Muscle layer of duodenum (tissue), 2 donors: ENCODE data around the gene ICE2.
A peak's percentile ranks its signal among the peaks of the same experiment; 100 is the strongest.
"Not testable (repeated sequence)": the region's sequence is repeated elsewhere in the genome, so short reads cannot be mapped to it uniquely, and the experiment has no call there.

Experiments used
- H3K27ac ChIP-seq: one replicate; pipeline ENCODE4 v1.7.0; 2013; ENCODE audit warnings: mild to moderate bottlenecking, low read length
- H3K27me3 ChIP-seq: one replicate; pipeline ENCODE4 v1.7.0; 2013; ENCODE audit warnings: low read depth, mild to moderate bottlenecking, control low read depth, low read length
- H3K36me3 ChIP-seq, 2 donors: one replicate each; pipeline ENCODE4 v1.7.0; 2013; ENCODE audit warnings: low read length in 2 of 2, control low read depth in 1 of 2, mild to moderate bottlenecking in 1 of 2; ENCODE audit not compliant: insufficient read depth in 2 of 2, control insufficient read depth in 1 of 2
- H3K4me1 ChIP-seq, 2 donors: one replicate each; pipeline ENCODE4 v1.7.0; 2013; ENCODE audit warnings: low read length in 2 of 2, mild to moderate bottlenecking in 2 of 2, control low read depth in 1 of 2, moderate library complexity in 1 of 2; ENCODE audit not compliant: insufficient read depth in 2 of 2, control insufficient read depth in 1 of 2
- H3K4me3 ChIP-seq, 2 donors: one replicate each; pipeline ENCODE4 v1.7.0; 2013; ENCODE audit warnings: low read length in 2 of 2, low read depth in 1 of 2, mild to moderate bottlenecking in 1 of 2
- H3K9me3 ChIP-seq, 2 donors: one replicate each; pipeline ENCODE4 v1.7.0; 2013; ENCODE audit warnings: low read length in 2 of 2, control low read depth in 1 of 2, mild to moderate bottlenecking in 1 of 2; ENCODE audit not compliant: control insufficient read depth in 1 of 2
- donor health status: healthy.

The ICE2 gene

GRCh38 chr15:60405399-60405798 lies 73.5 kb downstream of the ICE2 start:
- H3K4me1 ChIP-seq: no peaks in the 10 kb centered on the region
- no peak overlapping the region for H3K4me3 ChIP-seq
- H3K36me3 ChIP-seq: no peaks in the 10 kb centered on the region
- H3K27me3 ChIP-seq: no peaks in the 10 kb centered on the region
- no peaks in the 10 kb centered on the region for H3K9me3 ChIP-seq
- H3K27ac ChIP-seq: no peak overlapping the region

DNA sequence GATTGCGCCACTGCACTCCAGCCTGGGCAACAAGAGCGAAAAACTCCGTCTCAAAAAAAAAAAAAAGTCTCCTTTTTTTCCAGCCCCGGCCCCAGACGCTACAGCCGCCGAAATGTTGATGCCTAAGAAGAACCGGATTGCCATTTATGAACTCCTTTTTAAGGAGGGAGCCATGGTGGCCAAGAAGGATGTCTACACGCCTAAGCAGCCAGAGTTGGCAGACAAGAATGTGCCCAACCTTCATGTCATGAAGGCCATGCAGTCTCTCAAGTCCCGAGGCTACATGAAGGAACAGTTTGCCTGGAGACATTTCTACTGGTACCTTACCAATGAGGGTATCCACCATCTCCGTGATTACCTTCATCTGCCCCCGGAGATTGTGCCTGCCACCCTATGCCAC lies 74.6 kb downstream of the ICE2 start:
- not testable (repeated sequence) for H3K27me3 ChIP-seq, H3K4me1 ChIP-seq, H3K9me3 ChIP-seq, H3K4me3 ChIP-seq, H3K27ac ChIP-seq, H3K36me3 ChIP-seq

- Histone ChIP-seq H3K9me3 (no peaks in the 10 kb centered on the region), H3K27me3 (no peaks in the 10 kb centered on the region), H3K4me1 (peaks cover 0 to 3% of the 10 kb centered on the region in 2 donors), H3K4me3 (no peak overlapping the region), H3K36me3 (peaks cover 0 to 3% of the 10 kb centered on the region in 2 donors), H3K27ac (no peak overlapping the region)
These were observed 78.0 kb downstream of the ICE2 start for GRCh38 chr15:60400944-60401343.

DNA sequence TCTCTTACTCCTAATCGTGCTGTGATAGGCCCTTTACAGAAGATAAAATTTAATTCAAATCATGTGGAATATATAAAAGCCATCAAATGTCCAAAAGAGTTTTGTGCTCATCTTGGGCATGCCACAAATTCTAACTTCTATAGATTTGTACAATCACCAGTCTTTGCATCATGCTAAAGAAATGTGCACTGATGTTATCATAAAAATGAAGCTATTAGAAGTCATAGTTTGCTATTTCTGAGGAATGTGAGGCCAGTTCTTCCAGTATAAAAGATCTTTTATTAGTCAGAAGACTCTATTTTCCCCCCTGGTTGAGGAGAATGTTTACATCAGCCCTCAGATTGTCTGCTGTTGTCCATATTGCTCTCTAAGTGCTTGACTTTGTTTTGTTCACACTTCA lies 79.0 kb downstream of the ICE2 start:
- Histone ChIP-seq H3K4me1 (peaks cover 6 to 12% of the 10 kb centered on the region in 2 donors), H3K27me3 (no peaks in the 10 kb centered on the region), H3K9me3 (no peaks in the 10 kb centered on the region), H3K36me3 (peaks cover 7 to 8% of the 10 kb centered on the region in 2 donors), H3K4me3 (no peak overlapping the region), H3K27ac (peak overlapping the region; percentile 64)

- Histone ChIP-seq H3K4me1 (peaks cover 11 to 18% of the 10 kb centered on the region in 2 donors), H3K9me3 (no peaks in the 10 kb centered on the region), H3K27ac (peak overlapping the region; percentile 64), H3K27me3 (no peaks in the 10 kb centered on the region), H3K36me3 (peaks cover 7 to 8% of the 10 kb centered on the region in 2 donors), H3K4me3 (no peak overlapping the region)
These were observed 79.6 kb downstream of the ICE2 start for GRCh38 chr15:60399246-60399915.

DNA sequence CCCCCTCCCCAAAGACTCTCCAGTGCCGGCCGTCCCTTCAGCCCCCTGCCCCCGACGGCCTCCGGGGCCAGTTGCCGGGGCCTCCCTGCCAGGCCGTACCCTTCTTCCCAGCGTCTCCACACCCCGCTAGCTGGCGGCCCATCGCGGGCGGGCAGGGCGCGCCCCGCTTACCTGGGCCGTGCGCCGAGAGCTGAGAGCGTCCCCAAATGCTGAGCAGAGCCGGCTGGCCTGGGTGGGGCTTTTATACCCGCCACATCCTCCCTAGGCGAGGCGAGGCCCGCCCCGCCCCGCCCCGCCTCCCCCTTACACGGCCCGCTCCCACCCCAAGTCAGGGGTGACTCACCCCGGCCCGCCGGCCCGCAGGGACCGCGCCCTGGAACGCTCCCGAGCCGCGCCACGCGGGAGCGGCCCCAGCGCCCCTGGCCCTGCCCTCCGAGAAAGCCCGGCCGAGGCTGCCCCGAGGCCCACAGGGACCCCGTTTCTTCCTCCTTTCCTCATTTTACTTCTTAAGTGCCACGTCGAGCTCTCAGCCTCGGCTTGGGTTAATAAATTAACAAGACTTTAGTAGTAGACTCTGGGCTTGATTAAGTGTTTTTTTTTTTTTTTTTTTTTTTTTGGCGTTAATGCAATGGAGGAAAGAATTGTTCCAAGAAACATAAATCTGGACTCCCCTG lies 81.0 kb downstream of the ICE2 start, which contains the start of gene ANXA2:
ANXA2 (minus strand) TSS at position 215 of the 674 bp plus-strand sequence. CDS start 11,911 bp downstream, outside the sequence.
- peak within 1 kb of the TSS; percentile 66 to 73 for H3K4me3 ChIP-seq
- H3K27ac ChIP-seq: peak within 1 kb of the TSS; percentile 99
- H3K27me3 ChIP-seq: no peaks in the 10 kb centered on the region
- peaks cover 8 to 10% of the 10 kb centered on the region in 2 donors for H3K36me3 ChIP-seq
- no peaks in the 10 kb centered on the region for H3K9me3 ChIP-seq
- peaks cover 21 to 32% of the 10 kb centered on the region in 2 donors for H3K4me1 ChIP-seq

- peaks cover 26 to 37% of the 10 kb centered on the region in 2 donors for H3K4me1 ChIP-seq
- H3K9me3 ChIP-seq: no peaks in the 10 kb centered on the region
- H3K27me3 ChIP-seq: no peaks in the 10 kb centered on the region
- H3K27ac ChIP-seq: peak overlapping the region; percentile 99
- peak overlapping the region; percentile 66 to 73 for H3K4me3 ChIP-seq
- H3K36me3 ChIP-seq: peaks cover 9 to 10% of the 10 kb centered on the region in 2 donors
These were observed 81.8 kb downstream of the ICE2 start for GRCh38 chr15:60396958-60397771.

GRCh38 chr15:60396560-60396957 lies 82.4 kb downstream of the ICE2 start:
- no peaks in the 10 kb centered on the region for H3K9me3 ChIP-seq
- H3K27me3 ChIP-seq: no peaks in the 10 kb centered on the region
- peak overlapping the region; percentile 66 to 73 for H3K4me3 ChIP-seq
- H3K27ac ChIP-seq: peak overlapping the region; percentile 99
- H3K4me1 ChIP-seq: peaks cover 31 to 43% of the 10 kb centered on the region in 2 donors
- peaks cover 10 to 15% of the 10 kb centered on the region in 2 donors for H3K36me3 ChIP-seq

GRCh38 chr15:60396100-60396499 lies 82.8 kb downstream of the ICE2 start:
- Histone ChIP-seq H3K27me3 (no peaks in the 10 kb centered on the region), H3K4me1 (peaks cover 35 to 47% of the 10 kb centered on the region in 2 donors), H3K27ac (peak overlapping the region; percentile 99), H3K36me3 (peaks cover 10 to 17% of the 10 kb centered on the region in 2 donors), H3K9me3 (no peaks in the 10 kb centered on the region), H3K4me3 (peak overlapping the region; percentile 66 to 73)

- Histone ChIP-seq H3K4me1 (peaks cover 41 to 54% of the 10 kb centered on the region in 2 donors), H3K27me3 (no peaks in the 10 kb centered on the region), H3K9me3 (no peaks in the 10 kb centered on the region), H3K4me3 (peak overlapping the region; percentile 66 to 73), H3K27ac (peak overlapping the region; percentile 99), H3K36me3 (peaks cover 10 to 17% of the 10 kb centered on the region in 2 donors)
These were observed 83.5 kb downstream of the ICE2 start for GRCh38 chr15:60395276-60396011.
